ENCODE measurements around the gene IGF1R. TPM values are rescaled to one million over a fixed set of nuclear protein-coding genes. Genes with fewer than 3 reads are reported as not detected.

Gene IGF1R
- total RNA-seq, 1 experiment from 2014 or later = 3.8 TPM

DNA sequence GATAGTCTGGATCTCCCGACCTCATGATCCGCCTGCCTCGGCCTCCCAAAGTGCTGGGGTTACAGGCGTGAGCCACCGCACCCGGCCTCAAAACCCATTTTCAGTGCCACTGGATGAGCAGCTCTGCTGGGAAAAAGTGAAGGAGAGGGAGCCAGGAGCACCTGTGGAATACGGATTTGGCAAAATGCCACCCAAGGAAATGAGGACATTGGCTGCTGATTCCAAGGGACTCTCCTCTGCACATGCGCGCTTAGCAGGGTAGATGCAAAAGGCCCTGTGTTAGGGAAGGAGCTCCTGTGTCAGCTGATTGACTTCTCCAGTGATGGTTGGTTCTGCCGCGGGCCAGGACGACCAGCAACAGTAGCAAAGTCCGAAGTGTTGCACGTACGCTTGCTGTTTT lies 43.4 kb upstream of the IGF1R start:
- no peaks in the 10 kb centered on the region for H3K9me2 ChIP-seq (replicated peaks; ENCODE audit: low read length)
- CTCF ChIA-PET = no interaction called here

GRCh38 chr15:98609144-98609852 lies 39.0 kb upstream of the IGF1R start:
- intact Hi-C loops (cut with micrococcal nuclease) = no loop called here
- TF ChIP-seq CTCF (conservative IDR thresholded peaks at IDR 0.05; ENCODE audit: low read depth, low read length) (no peak), EZH2phosphoT487 (IDR thresholded peaks at IDR 0.05; ENCODE audit: borderline replicate concordance, low read length) (no peak), EZH2 (IDR thresholded peaks at IDR 0.05; ENCODE audit: low read length, unreplicated experiment) (no peak)
- Histone ChIP-seq H3K36me3 (ENCODE audit: low read depth, low read length) (no peaks in the 10 kb centered on the region), H3K27me3 (ENCODE audit: low read length) (peaks cover 4% of the 10 kb centered on the region; the same call in 1 of the 2 replicates), H3F3A (ENCODE audit: low read length, unreplicated experiment) (no peaks in the 10 kb centered on the region), H2AFZ (ENCODE audit: low read length) (no peak overlapping the region), H3K4me1 (ENCODE audit: insufficient read depth, low read length) (peaks cover 9% of the 10 kb centered on the region), H3K9ac (ENCODE audit: low read length) (no peak overlapping the region), H3K9me3 (ENCODE audit: low read length) (no peaks in the 10 kb centered on the region), H3K4me2 (ENCODE audit: low read length) (no peak overlapping the region; the same call in 1 of the 2 replicates), H4K20me1 (ENCODE audit: low read length) (no peaks in the 10 kb centered on the region), H3K27ac (ENCODE audit: low read length) (no peak overlapping the region), H3K4me3 (ENCODE audit: low read length) (no peak overlapping the region), H3K79me2 (ENCODE audit: low read length) (no peaks in the 10 kb centered on the region), H3K9me2 (replicated peaks; ENCODE audit: low read length) (no peaks in the 10 kb centered on the region)
- peak; percentile 81 for ATAC-seq
- POLR2A ChIA-PET (ENCODE audit: unreplicated experiment) = no interaction called here
- BruUV-seq (replicated peaks) = no TSS peak
- CTCF ChIA-PET = no interaction called here
- DNase-seq = peak; percentile 83

More for the DNA sequence above, 43.4 kb upstream of the IGF1R start:
- intact Hi-C loops (cut with micrococcal nuclease) = no loop called here
- H3K27me3 ChIP-seq (ENCODE audit: low read length) = peaks cover 8% of the 10 kb centered on the region; the same call in 1 of the 2 replicates
- H3K4me3 ChIP-seq (ENCODE audit: low read length) = no peak overlapping the region
- no peaks in the 10 kb centered on the region for H4K20me1 ChIP-seq (ENCODE audit: low read length)
- H3K4me1 ChIP-seq (ENCODE audit: insufficient read depth, low read length) = peaks cover 9% of the 10 kb centered on the region
- no peaks in the 10 kb centered on the region for H3F3A ChIP-seq (ENCODE audit: low read length, unreplicated experiment)
- POLR2A ChIA-PET (ENCODE audit: unreplicated experiment) = no interaction called here
- H3K79me2 ChIP-seq (ENCODE audit: low read length) = no peaks in the 10 kb centered on the region
- BruUV-seq (replicated peaks) = no TSS peak
- no peaks in the 10 kb centered on the region for H3K9me3 ChIP-seq (ENCODE audit: low read length)
- H3K9ac ChIP-seq (ENCODE audit: low read length) = no peak overlapping the region
- DNase-seq (no peak), ATAC-seq (no peak)
- H3K4me2 ChIP-seq (ENCODE audit: low read length) = no peak overlapping the region
- H2AFZ ChIP-seq (ENCODE audit: low read length) = no peak overlapping the region
- TF ChIP-seq CTCF (conservative IDR thresholded peaks at IDR 0.05; ENCODE audit: low read depth, low read length) (no peak), EZH2phosphoT487 (IDR thresholded peaks at IDR 0.05; ENCODE audit: borderline replicate concordance, low read length) (no peak), EZH2 (IDR thresholded peaks at IDR 0.05; ENCODE audit: low read length, unreplicated experiment) (no peak)
- H3K36me3 ChIP-seq (ENCODE audit: low read depth, low read length) = no peaks in the 10 kb centered on the region
- H3K27ac ChIP-seq (ENCODE audit: low read length) = no peak overlapping the region

- intact Hi-C loops (cut with micrococcal nuclease) = no loop called here
- Histone ChIP-seq H3K9ac (ENCODE audit: low read length) (no peak overlapping the region), H3K79me2 (ENCODE audit: low read length) (no peaks in the 10 kb centered on the region), H4K20me1 (ENCODE audit: low read length) (no peaks in the 10 kb centered on the region), H3K27me3 (ENCODE audit: low read length) (peaks cover 12% of the 10 kb centered on the region), H3K4me3 (ENCODE audit: low read length) (no peak overlapping the region), H3K27ac (ENCODE audit: low read length) (no peak overlapping the region), H3K4me1 (ENCODE audit: insufficient read depth, low read length) (peaks cover 9% of the 10 kb centered on the region), H3K9me3 (ENCODE audit: low read length) (no peaks in the 10 kb centered on the region), H3K4me2 (ENCODE audit: low read length) (no peak overlapping the region), H3K36me3 (ENCODE audit: low read depth, low read length) (no peaks in the 10 kb centered on the region), H2AFZ (ENCODE audit: low read length) (no peak overlapping the region), H3K9me2 (replicated peaks; ENCODE audit: low read length) (no peaks in the 10 kb centered on the region), H3F3A (ENCODE audit: low read length, unreplicated experiment) (no peaks in the 10 kb centered on the region)
- BruUV-seq (replicated peaks) = no TSS peak
- no peak for TF ChIP-seq EZH2 (IDR thresholded peaks at IDR 0.05; ENCODE audit: low read length, unreplicated experiment)
- no peak for TF ChIP-seq EZH2phosphoT487 (IDR thresholded peaks at IDR 0.05; ENCODE audit: borderline replicate concordance, low read length)
- no peak for TF ChIP-seq CTCF (conservative IDR thresholded peaks at IDR 0.05; ENCODE audit: low read depth, low read length)
- no peak for DNase-seq
- ATAC-seq = no peak
- CTCF ChIA-PET = no interaction called here
- POLR2A ChIA-PET (ENCODE audit: unreplicated experiment) = no interaction called here
Observed at GRCh38 chr15:98610991-98611390, 37.3 kb upstream of the IGF1R start.
